Measurements from ENCODE around the gene NAV2.

NAV2 gene

GRCh38 chr11:19949606-19950005 lies 237.0 kb downstream of the NAV2 start:
- H3K27me3 ChIP-seq (replicated peaks): no peaks in the 10 kb centered on the region
- no peak for TF ChIP-seq CTCF (IDR thresholded peaks at IDR 0.05; ENCODE audit: low read depth, low read length, missing control alignments)
- peaks cover 19% of the 10 kb centered on the region for H3K36me3 ChIP-seq (replicated peaks)
- no peak overlapping the region for H3K27ac ChIP-seq
- DNase-seq: no peak
- H3K4me3 ChIP-seq (ENCODE audit: low read depth, low read length): no peak overlapping the region
- in situ Hi-C loops (cut with HindIII; ENCODE audit: low pct_ligation_motif_present, low sequenced_read_pairs): loop anchor here (25.0 kb wide), 1 partner anchor 413 kb away; the partner anchor contains the start of gene HTATIP2

GRCh38 chr11:19951558-19952115 lies 239.0 kb downstream of the NAV2 start:
- peak; percentile 53 for TF ChIP-seq CTCF (IDR thresholded peaks at IDR 0.05; ENCODE audit: low read depth, low read length, missing control alignments)
- Histone ChIP-seq H3K27me3 (replicated peaks) (no peaks in the 10 kb centered on the region), H3K27ac (no peak overlapping the region), H3K36me3 (replicated peaks) (peaks cover 19% of the 10 kb centered on the region), H3K4me3 (ENCODE audit: low read depth, low read length) (no peak overlapping the region)
- in situ Hi-C loops (cut with HindIII; ENCODE audit: low pct_ligation_motif_present, low sequenced_read_pairs): no loop called here
- no peak for DNase-seq

- DNase-seq: no peak
- Histone ChIP-seq H3K27me3 (replicated peaks) (no peaks in the 10 kb centered on the region), H3K4me3 (ENCODE audit: low read depth, low read length) (no peak overlapping the region), H3K36me3 (replicated peaks) (peaks cover 17% of the 10 kb centered on the region), H3K27ac (no peak overlapping the region)
- in situ Hi-C loops (cut with HindIII; ENCODE audit: low pct_ligation_motif_present, low sequenced_read_pairs): no loop called here
- TF ChIP-seq CTCF (IDR thresholded peaks at IDR 0.05; ENCODE audit: low read depth, low read length, missing control alignments): no peak
Measured at GRCh38 chr11:19952116-19952605, 239.5 kb downstream of the NAV2 start.

- Histone ChIP-seq H3K27ac (no peak overlapping the region), H3K27me3 (replicated peaks) (no peaks in the 10 kb centered on the region), H3K4me3 (ENCODE audit: low read depth, low read length) (no peak overlapping the region), H3K36me3 (replicated peaks) (peaks cover 17% of the 10 kb centered on the region)
- no peak for DNase-seq
- in situ Hi-C loops (cut with HindIII; ENCODE audit: low pct_ligation_motif_present, low sequenced_read_pairs): no loop called here
- no peak for TF ChIP-seq CTCF (IDR thresholded peaks at IDR 0.05; ENCODE audit: low read depth, low read length, missing control alignments)
Measured at GRCh38 chr11:19952911-19953310, 240.3 kb downstream of the NAV2 start.

GRCh38 chr11:19953336-19953735 lies 240.7 kb downstream of the NAV2 start:
- Histone ChIP-seq H3K27me3 (replicated peaks) (no peaks in the 10 kb centered on the region), H3K36me3 (replicated peaks) (peaks cover 15% of the 10 kb centered on the region), H3K27ac (peak overlapping the region; percentile 52), H3K4me3 (ENCODE audit: low read depth, low read length) (no peak overlapping the region)
- in situ Hi-C loops (cut with HindIII; ENCODE audit: low pct_ligation_motif_present, low sequenced_read_pairs): no loop called here
- peak; percentile 51 for DNase-seq
- TF ChIP-seq CTCF (IDR thresholded peaks at IDR 0.05; ENCODE audit: low read depth, low read length, missing control alignments): no peak

- peak; percentile 81 for TF ChIP-seq CTCF (IDR thresholded peaks at IDR 0.05; ENCODE audit: low read depth, low read length, missing control alignments)
- Histone ChIP-seq H3K36me3 (replicated peaks) (peaks cover 15% of the 10 kb centered on the region), H3K27me3 (replicated peaks) (no peaks in the 10 kb centered on the region), H3K4me3 (ENCODE audit: low read depth, low read length) (no peak overlapping the region), H3K27ac (peak overlapping the region; percentile 52)
- DNase-seq: peak; percentile 86
- in situ Hi-C loops (cut with HindIII; ENCODE audit: low pct_ligation_motif_present, low sequenced_read_pairs): no loop called here
Measured at GRCh38 chr11:19953909-19954308, 241.3 kb downstream of the NAV2 start.
